ENCODE measurements around the gene DRC7.
"Not testable (repeated sequence)": the region's sequence is repeated elsewhere in the genome, so short reads cannot be mapped to it uniquely, and the experiment has no call there.

The DRC7 gene

GRCh38 chr16:57766714-57767348 lies 72.2 kb downstream of the DRC7 start:
- no peak for DNase-seq

GRCh38 chr16:57769541-57770145 lies 75.0 kb downstream of the DRC7 start:
- no peak for DNase-seq

- no peak for DNase-seq
Observed at GRCh38 chr16:57770361-57770760, 75.8 kb downstream of the DRC7 start.

- no peak for DNase-seq
Observed at GRCh38 chr16:57771141-57771785, 76.7 kb downstream of the DRC7 start.

- no peak for DNase-seq
Observed at GRCh38 chr16:57773019-57773418, 78.4 kb downstream of the DRC7 start.

GRCh38 chr16:57773655-57774295 lies 79.2 kb downstream of the DRC7 start:
- DNase-seq: no peak

- DNase-seq: no peak
Observed at GRCh38 chr16:57774705-57775285, 80.2 kb downstream of the DRC7 start.

- DNase-seq: no peak
Observed at GRCh38 chr16:57775661-57776469, 81.3 kb downstream of the DRC7 start.

GRCh38 chr16:57778658-57779057 lies 84.1 kb downstream of the DRC7 start:
- no peak for DNase-seq

- DNase-seq: not testable (repeated sequence)
Observed at GRCh38 chr16:57779836-57780235, 85.2 kb downstream of the DRC7 start.

- no peak for DNase-seq
Observed at GRCh38 chr16:57781349-57781740, 86.7 kb downstream of the DRC7 start.
